DND-41 (cell line): ENCODE measurements around the gene RUNX1.

Experiments
- EZH2 ChIP-seq: IDR thresholded peaks from 3 replicates; pipeline ENCODE4 v1.6.1; 2012; ENCODE audit warnings: borderline replicate concordance, low read depth, mild to moderate bottlenecking, moderate library complexity, low read length, inconsistent platforms; ENCODE audit not compliant: severe bottlenecking
- TF ChIP-seq, protein P1 (sequence below): IDR thresholded peaks from 2 replicates; pipeline ENCODE4 v1.5.1; 2012; ENCODE audit warnings: borderline replicate concordance, low read length, moderate library complexity, mild to moderate bottlenecking; ENCODE audit not compliant: poor library complexity, severe bottlenecking; ENCODE audit errors: extremely low read depth

DNA sequence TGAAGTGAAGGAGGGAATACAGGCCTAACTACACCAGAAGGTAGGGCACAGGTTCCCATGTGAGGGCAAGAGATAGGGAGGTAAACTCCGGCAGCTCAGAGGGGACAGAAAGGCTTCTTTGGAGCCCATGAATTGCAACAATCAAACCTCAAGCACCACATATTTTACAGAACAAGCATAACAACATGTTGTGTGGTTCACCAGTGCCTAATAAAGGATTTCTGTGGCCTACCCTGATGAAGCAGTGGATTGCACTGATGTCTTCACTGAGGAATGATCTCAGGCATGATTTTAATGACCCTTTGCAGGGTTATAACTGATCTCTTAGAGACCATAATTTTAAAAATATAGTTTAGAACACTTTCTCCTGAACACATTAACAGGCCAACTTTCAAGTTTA is 77.4 kb downstream of the RUNX1 start:
- TF ChIP-seq, protein P1, sequence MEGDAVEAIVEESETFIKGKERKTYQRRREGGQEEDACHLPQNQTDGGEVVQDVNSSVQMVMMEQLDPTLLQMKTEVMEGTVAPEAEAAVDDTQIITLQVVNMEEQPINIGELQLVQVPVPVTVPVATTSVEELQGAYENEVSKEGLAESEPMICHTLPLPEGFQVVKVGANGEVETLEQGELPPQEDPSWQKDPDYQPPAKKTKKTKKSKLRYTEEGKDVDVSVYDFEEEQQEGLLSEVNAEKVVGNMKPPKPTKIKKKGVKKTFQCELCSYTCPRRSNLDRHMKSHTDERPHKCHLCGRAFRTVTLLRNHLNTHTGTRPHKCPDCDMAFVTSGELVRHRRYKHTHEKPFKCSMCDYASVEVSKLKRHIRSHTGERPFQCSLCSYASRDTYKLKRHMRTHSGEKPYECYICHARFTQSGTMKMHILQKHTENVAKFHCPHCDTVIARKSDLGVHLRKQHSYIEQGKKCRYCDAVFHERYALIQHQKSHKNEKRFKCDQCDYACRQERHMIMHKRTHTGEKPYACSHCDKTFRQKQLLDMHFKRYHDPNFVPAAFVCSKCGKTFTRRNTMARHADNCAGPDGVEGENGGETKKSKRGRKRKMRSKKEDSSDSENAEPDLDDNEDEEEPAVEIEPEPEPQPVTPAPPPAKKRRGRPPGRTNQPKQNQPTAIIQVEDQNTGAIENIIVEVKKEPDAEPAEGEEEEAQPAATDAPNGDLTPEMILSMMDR, result no peak
- TF ChIP-seq EZH2, result no peak
